PC-3 (cell line): Measurements from ENCODE around the gene ARFIP1. TPM values are rescaled to one million over a fixed set of nuclear protein-coding genes. Genes with fewer than 3 reads are reported as not detected.

ENCODE experiments used
- ATAC-seq: fragments of 200-7000 bp; cut with Tn5 transposase; 2 replicates; pipeline ENCODE4 v1.9.1; 2020; ENCODE audit warnings: mild to moderate bottlenecking, moderate library complexity
- BruUV-seq: library from RNA; stranded (reverse); fragments of 400-500 nt; replicated peaks from 2 replicates; lab custom pipeline; 2021; lab: Mats Ljungman, UMichigan
- CTCF ChIA-PET: fragments of 300-600 bp; sonication (Branson Sonifier 250); formaldehyde crosslinking; loops from one replicate; lab custom pipeline; 2022; ENCODE audit warnings: antibody characterized with exemption; lab: Charles Lee
- POLR2A ChIA-PET: fragments of 300-600 bp; sonication (Branson Sonifier 250); formaldehyde crosslinking; loops from one replicate; lab custom pipeline; 2022; ENCODE audit warnings: antibody characterized with exemption; ENCODE audit not compliant: unreplicated experiment; lab: Charles Lee
- DNase-seq: peaks from one replicate; pipeline ENCODE4 v3.0.0-alpha.2; 2015
- H2AFZ ChIP-seq: fragments of 300-600 bp; sonication (generic); 2 replicates; pipeline ENCODE4 v1.6.0; 2016; ENCODE audit warnings: antibody characterized with exemption, low read length
- H3F3A ChIP-seq: fragments of 300-600 bp; sonication (generic); one replicate; pipeline ENCODE4 v1.6.0; 2017; ENCODE audit warnings: antibody characterized with exemption, low read length, control low read depth, mild to moderate bottlenecking; ENCODE audit not compliant: unreplicated experiment
- H3K27ac ChIP-seq: fragments of 300-600 bp; sonication (generic); 2 replicates; pipeline ENCODE4 v1.5.1; 2016; ENCODE audit warnings: mild to moderate bottlenecking, low read length
- H3K27me3 ChIP-seq: fragments of 300-600 bp; sonication (generic); 2 replicates; pipeline ENCODE4 v1.6.1; 2016; ENCODE audit warnings: low read length, mixed read lengths
- H3K36me3 ChIP-seq: fragments of 300-600 bp; sonication (generic); 2 replicates; pipeline ENCODE4 v1.6.1; 2016; ENCODE audit warnings: low read depth, mixed run types, low read length, mixed read lengths
- H3K4me1 ChIP-seq: fragments of 300-600 bp; sonication (generic); 2 replicates; pipeline ENCODE4 v1.5.1; 2016; ENCODE audit warnings: low read length; ENCODE audit not compliant: insufficient read depth
- H3K4me2 ChIP-seq: fragments of 300-600 bp; sonication (generic); 2 replicates; pipeline ENCODE4 v1.6.0; 2016; ENCODE audit warnings: low read length
- H3K4me3 ChIP-seq: fragments of 300-600 bp; sonication (generic); 2 replicates; pipeline ENCODE4 v1.5.1; 2016; ENCODE audit warnings: mild to moderate bottlenecking, low read length, mixed read lengths
- H3K79me2 ChIP-seq: fragments of 300-600 bp; sonication (generic); 2 replicates; pipeline ENCODE4 v1.6.1; 2017; ENCODE audit warnings: low read length, mixed read lengths
- H3K9ac ChIP-seq: fragments of 300-600 bp; sonication (generic); 2 replicates; pipeline ENCODE4 v1.6.0; 2016; ENCODE audit warnings: mild to moderate bottlenecking, low read length
- H3K9me2 ChIP-seq: fragments of 300-600 bp; sonication (generic); replicated peaks from 2 replicates; pipeline ENCODE4 v1.6.1; 2016; ENCODE audit warnings: mixed run types, low read length, mixed read lengths
- H3K9me3 ChIP-seq: fragments of 300-600 bp; sonication (generic); 2 replicates; pipeline ENCODE4 v1.6.1; 2016; ENCODE audit warnings: low read length, mixed read lengths
- H4K20me1 ChIP-seq: fragments of 300-600 bp; sonication (generic); 2 replicates; pipeline ENCODE4 v1.6.1; 2016; ENCODE audit warnings: low read length, mixed read lengths
- EZH2 ChIP-seq: fragments of 300-600 bp; sonication (generic); IDR thresholded peaks from one replicate; pipeline ENCODE4 v1.6.1; 2017; ENCODE audit warnings: antibody characterized with exemption, mild to moderate bottlenecking, low read length; ENCODE audit not compliant: unreplicated experiment
- EZH2phosphoT487 ChIP-seq: fragments of 300-600 bp; sonication (generic); IDR thresholded peaks from 2 replicates; pipeline ENCODE4 v1.6.1; 2018; ENCODE audit warnings: mild to moderate bottlenecking, antibody characterized with exemption, low read length, borderline replicate concordance
- intact Hi-C: fragments of 100-400 bp; cut with micrococcal nuclease; formaldehyde crosslinking; loops from 2 replicates; pipeline ENCODE4 v1.9.0; 2023
- total RNA-seq: library from RNA; depleted of rRNA; stranded (reverse); fragments of >200 nt; gene quantifications from 2 replicates; pipeline ENCODE4 v1.2.3, GENCODE V29; 2014
- TF ChIP-seq, protein P1 (sequence below): fragments of 300-600 bp; sonication (generic); conservative IDR thresholded peaks from 2 replicates; pipeline ENCODE4 v1.5.1; 2017; ENCODE audit warnings: antibody characterized with exemption, low read depth, mild to moderate bottlenecking, low read length

ARFIP1 gene
- total RNA-seq, 1 experiment from 2014 or later, result 23.5 TPM

DNA sequence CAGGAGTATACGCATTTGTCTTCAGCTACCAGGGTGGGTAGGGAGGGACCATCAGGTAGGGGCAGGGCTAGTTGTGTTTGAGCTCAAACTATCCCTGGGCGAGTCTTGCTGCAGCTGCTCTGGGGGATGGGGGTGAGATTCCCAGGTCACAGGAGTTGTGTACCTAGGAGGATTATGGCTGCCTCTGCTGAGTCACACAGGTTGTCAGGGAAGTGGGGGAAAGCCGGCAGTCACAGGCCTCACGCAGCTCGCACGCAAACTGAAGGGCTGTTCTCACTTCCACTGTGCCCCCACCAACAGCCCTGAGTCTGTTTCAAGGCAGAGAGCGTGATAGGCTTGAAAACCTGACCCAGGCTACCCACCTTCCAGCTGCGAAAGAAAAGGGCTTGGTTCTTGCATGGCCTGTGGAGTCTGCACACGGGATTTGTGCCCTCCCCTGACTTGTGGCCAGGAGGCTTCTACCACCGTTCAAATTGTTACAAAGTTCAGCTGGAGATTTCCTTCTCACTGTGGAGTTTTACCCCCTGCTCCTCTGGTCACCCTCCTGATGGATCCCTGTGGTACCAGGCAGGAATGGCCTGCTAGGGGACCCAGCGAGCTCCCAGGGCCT, 63.8 kb downstream of the ARFIP1 start:
- intact Hi-C loops, result no loop called here
- ChIA-PET POLR2A (no interaction called here), CTCF (no interaction called here)
- H3K9me3 ChIP-seq, result no peaks in the 10 kb centered on the region
- H3K9me2 ChIP-seq, result no peaks in the 10 kb centered on the region
- no peak overlapping the region for H3K4me3 ChIP-seq
- no peaks in the 10 kb centered on the region for H3K27me3 ChIP-seq
- TF ChIP-seq, protein P1, sequence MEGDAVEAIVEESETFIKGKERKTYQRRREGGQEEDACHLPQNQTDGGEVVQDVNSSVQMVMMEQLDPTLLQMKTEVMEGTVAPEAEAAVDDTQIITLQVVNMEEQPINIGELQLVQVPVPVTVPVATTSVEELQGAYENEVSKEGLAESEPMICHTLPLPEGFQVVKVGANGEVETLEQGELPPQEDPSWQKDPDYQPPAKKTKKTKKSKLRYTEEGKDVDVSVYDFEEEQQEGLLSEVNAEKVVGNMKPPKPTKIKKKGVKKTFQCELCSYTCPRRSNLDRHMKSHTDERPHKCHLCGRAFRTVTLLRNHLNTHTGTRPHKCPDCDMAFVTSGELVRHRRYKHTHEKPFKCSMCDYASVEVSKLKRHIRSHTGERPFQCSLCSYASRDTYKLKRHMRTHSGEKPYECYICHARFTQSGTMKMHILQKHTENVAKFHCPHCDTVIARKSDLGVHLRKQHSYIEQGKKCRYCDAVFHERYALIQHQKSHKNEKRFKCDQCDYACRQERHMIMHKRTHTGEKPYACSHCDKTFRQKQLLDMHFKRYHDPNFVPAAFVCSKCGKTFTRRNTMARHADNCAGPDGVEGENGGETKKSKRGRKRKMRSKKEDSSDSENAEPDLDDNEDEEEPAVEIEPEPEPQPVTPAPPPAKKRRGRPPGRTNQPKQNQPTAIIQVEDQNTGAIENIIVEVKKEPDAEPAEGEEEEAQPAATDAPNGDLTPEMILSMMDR, result no peak
- TF ChIP-seq EZH2, result no peak
- no peak for TF ChIP-seq EZH2phosphoT487
- no peaks in the 10 kb centered on the region; the same call in 1 of the 2 replicates for H3K36me3 ChIP-seq
- no TSS peak for BruUV-seq
- H3K4me2 ChIP-seq, result no peak overlapping the region
- ATAC-seq, result no peak
- H3F3A ChIP-seq, result no peaks in the 10 kb centered on the region
- H3K27ac ChIP-seq, result no peak overlapping the region
- no peak overlapping the region for H2AFZ ChIP-seq
- no peak for DNase-seq
- H3K4me1 ChIP-seq, result no peaks in the 10 kb centered on the region
- no peak overlapping the region for H3K9ac ChIP-seq
- H4K20me1 ChIP-seq, result no peaks in the 10 kb centered on the region
- no peaks in the 10 kb centered on the region for H3K79me2 ChIP-seq

DNA sequence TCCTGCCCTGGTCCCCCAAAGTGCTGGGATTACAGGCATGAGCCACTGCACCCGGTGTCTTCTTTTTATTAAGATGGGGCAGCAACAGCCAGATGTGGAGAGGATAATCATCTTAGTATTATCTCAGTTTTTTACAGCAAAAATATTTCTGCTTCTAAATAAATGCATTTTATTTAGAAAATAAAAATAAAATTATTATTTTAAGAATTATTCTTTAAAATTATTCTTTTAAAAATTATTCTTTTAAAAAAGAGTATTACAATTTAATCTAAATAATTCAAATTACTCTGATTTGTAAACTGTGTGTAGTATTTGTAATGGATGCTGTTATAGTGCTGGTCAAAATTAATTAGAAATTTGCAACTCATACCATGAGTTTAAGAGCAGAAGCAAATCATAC, 67.6 kb downstream of the ARFIP1 start:
- H2AFZ ChIP-seq, result no peak overlapping the region
- H3K27ac ChIP-seq, result no peak overlapping the region
- no peaks in the 10 kb centered on the region for H3K9me3 ChIP-seq
- no peaks in the 10 kb centered on the region for H4K20me1 ChIP-seq
- H3K9me2 ChIP-seq, result no peaks in the 10 kb centered on the region
- no peaks in the 10 kb centered on the region for H3K79me2 ChIP-seq
- H3K36me3 ChIP-seq, result no peaks in the 10 kb centered on the region; the same call in 1 of the 2 replicates
- DNase-seq (no peak), ATAC-seq (no peak)
- no peaks in the 10 kb centered on the region for H3F3A ChIP-seq
- TF ChIP-seq EZH2, result no peak
- TF ChIP-seq, protein P1, result no peak
- no peak overlapping the region for H3K4me2 ChIP-seq
- no peaks in the 10 kb centered on the region for H3K27me3 ChIP-seq
- no TSS peak for BruUV-seq
- peaks cover 10% of the 10 kb centered on the region for H3K4me1 ChIP-seq
- POLR2A ChIA-PET, result no interaction called here
- no peak overlapping the region for H3K9ac ChIP-seq
- CTCF ChIA-PET, result interaction anchor here (1.0 kb wide), 1 partner anchor 280 kb away, joined by 7 read pairs; no protein-coding TSS in a partner anchor
- no peak overlapping the region for H3K4me3 ChIP-seq
- intact Hi-C loops, result loop anchor here (5.0 kb wide), 1 partner anchor 90 kb away; the partner anchor contains the start of gene FHDC1

DNA sequence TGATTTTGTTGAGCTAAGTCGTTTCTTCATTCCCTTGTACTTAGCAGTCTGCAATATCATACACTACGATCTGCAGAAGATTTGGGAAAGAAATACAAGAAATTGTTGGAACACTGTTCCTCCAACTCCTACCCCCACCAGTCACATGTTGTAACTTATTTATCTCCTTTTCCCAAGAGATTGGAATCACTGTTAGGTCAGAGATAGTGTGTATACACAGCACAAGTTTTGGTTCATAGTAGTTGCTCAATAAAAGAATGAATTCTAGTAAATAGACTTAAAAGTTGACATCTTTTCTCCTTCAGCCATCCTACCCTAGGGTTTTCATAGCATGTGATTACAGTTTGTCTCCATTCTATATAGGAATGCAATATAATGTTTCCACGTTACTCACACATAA, 68.8 kb downstream of the ARFIP1 start:
- no peak for DNase-seq
- no TSS peak for BruUV-seq
- intact Hi-C loops, result loop anchor here (5.0 kb wide), 1 partner anchor 89 kb away; the partner anchor contains the start of gene FHDC1

More for the DNA sequence above, 68.8 kb downstream of the ARFIP1 start:
- Histone ChIP-seq H3K4me1 (peaks cover 10% of the 10 kb centered on the region), H3K27me3 (no peaks in the 10 kb centered on the region), H3K4me3 (no peak overlapping the region), H2AFZ (no peak overlapping the region), H4K20me1 (no peaks in the 10 kb centered on the region), H3K36me3 (peaks cover 8% of the 10 kb centered on the region), H3K27ac (no peak overlapping the region), H3K9me2 (no peaks in the 10 kb centered on the region), H3K9ac (no peak overlapping the region), H3F3A (no peaks in the 10 kb centered on the region), H3K79me2 (no peaks in the 10 kb centered on the region), H3K4me2 (no peak overlapping the region), H3K9me3 (no peaks in the 10 kb centered on the region)
- POLR2A ChIA-PET, result no interaction called here
- TF ChIP-seq EZH2phosphoT487 (no peak), EZH2 (no peak)
- TF ChIP-seq, protein P1, result no peak
- CTCF ChIA-PET, result no interaction called here
- no peak for ATAC-seq
